ENCODE results near the gene CLDN9.

Gene CLDN9

DNA sequence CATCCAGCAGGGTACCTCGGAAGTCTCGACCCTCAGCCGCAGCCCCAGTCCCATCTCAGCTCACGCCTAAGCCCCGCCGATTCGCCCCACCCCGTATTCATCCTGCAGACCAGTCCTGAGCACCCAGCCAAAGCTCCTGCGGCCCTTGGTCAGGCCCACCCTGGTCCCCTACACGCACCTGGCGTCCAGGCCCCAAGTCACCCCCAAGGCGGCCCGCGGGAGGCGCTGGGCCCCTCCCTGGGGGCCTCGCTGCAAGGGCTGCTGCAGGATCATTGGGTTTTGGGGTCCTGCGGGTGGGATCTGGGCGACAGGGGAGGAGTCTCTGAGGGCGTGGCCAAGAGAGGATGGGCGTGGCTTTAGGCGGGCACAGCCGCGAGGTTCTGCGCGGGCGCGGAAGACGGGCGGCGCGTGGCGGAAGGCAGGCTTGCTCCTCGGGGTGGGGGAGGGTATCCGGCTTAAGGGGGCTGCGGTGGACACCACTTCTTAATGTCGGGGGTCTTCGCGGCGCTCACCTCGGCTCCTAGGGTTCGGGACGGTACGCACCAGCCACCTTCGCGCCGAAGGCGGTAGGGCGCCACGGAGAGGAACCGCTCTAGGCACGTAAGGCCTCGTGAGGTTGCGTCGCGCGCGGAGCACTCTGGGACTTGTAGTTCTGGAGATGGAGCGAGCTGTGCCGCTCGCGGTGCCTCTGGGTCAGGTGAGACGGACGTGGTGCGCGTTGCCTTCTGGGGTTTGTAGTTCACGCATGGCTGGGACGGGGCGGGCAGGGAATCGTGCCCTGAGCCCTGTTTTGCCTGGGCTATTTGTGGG lies 11.2 kb downstream of the CLDN9 start, which contains the start of the genes HCFC1R1 and THOC6:
Gene HCFC1R1 (minus strand): TSS at position 274 of the 810 bp plus-strand sequence. CDS start 1 bp downstream, at position 273.
Gene THOC6 (plus strand): TSS at position 367 of the 810 bp plus-strand sequence. CDS start 292 bp downstream, at position 659.
- TF ChIP-seq, protein P1, sequence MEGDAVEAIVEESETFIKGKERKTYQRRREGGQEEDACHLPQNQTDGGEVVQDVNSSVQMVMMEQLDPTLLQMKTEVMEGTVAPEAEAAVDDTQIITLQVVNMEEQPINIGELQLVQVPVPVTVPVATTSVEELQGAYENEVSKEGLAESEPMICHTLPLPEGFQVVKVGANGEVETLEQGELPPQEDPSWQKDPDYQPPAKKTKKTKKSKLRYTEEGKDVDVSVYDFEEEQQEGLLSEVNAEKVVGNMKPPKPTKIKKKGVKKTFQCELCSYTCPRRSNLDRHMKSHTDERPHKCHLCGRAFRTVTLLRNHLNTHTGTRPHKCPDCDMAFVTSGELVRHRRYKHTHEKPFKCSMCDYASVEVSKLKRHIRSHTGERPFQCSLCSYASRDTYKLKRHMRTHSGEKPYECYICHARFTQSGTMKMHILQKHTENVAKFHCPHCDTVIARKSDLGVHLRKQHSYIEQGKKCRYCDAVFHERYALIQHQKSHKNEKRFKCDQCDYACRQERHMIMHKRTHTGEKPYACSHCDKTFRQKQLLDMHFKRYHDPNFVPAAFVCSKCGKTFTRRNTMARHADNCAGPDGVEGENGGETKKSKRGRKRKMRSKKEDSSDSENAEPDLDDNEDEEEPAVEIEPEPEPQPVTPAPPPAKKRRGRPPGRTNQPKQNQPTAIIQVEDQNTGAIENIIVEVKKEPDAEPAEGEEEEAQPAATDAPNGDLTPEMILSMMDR (IDR thresholded peaks at IDR 0.05), result no peak
- no peak for TF ChIP-seq ZFX (IDR thresholded peaks at IDR 0.05; ENCODE audit: borderline replicate concordance)
- peak within 1 kb of the TSS; percentile 88 for H3K27ac ChIP-seq

DNA sequence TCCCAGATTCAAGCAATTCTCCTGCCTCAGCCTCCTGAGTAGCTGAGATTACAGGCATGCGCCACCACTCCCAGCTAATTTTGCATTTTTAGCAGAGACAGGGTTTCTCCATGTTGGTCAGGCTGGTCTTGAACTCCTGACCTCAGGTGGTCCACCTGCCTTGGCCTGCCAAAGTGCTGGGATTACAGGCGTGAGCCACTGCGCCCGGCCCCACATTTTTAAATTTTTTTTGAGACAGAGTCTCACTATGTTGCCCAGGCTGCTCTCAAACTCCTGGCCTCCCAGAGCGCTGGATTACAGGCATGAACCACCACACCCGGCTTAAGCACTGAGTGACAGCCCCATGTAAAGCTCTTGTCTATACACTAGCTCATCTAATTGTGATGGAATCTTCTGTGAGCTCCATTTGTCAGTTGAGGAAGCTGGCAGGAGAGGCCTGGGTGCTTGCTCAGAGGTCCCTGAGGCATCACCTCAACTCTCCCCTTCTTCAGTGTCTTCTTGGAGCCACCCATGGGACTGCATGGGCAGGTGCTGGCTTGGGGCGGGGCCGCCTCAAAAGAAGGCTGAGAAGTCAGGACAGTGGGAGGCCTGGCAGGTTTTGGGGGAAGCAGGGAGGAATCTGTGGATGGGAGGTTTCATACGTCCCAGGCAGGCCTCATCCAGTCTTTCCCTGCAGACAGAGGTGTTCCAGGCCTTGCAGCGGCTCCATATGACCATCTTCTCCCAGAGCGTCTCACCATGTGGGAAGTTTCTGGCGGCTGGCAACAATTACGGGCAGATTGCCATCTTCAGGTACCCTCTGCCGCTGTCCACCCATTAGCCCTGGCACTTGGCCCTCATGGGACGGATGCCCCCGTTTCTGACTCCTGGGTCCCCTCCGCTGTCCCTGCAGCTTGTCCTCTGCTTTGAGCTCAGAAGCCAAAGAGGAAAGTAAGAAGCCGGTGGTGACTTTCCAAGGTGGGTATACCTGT lies 12.6 kb downstream of the CLDN9 start:
- H3K27ac ChIP-seq, result peak overlapping the region; percentile 88
- TF ChIP-seq, protein P1 (IDR thresholded peaks at IDR 0.05), result no peak
- TF ChIP-seq ZFX (IDR thresholded peaks at IDR 0.05; ENCODE audit: borderline replicate concordance), result no peak

DNA sequence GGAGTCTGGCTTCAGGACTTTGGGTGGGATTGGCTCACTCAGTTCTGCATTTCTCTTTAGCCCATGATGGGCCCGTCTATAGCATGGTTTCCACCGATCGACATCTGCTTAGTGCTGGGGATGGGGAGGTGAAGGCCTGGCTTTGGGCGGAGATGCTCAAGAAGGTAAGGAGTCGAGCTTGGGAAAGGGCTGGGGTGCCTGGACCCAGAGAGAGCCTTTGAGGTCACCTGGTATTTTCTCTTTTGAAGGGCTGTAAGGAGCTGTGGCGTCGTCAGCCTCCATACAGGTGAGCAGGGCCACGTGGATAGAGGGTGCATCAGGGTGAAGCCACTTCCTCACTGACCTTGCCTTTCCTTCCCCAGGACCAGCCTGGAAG lies 13.3 kb downstream of the CLDN9 start:
- TF ChIP-seq, protein P1 (IDR thresholded peaks at IDR 0.05), result no peak
- TF ChIP-seq ZFX (IDR thresholded peaks at IDR 0.05; ENCODE audit: borderline replicate concordance), result no peak

DNA sequence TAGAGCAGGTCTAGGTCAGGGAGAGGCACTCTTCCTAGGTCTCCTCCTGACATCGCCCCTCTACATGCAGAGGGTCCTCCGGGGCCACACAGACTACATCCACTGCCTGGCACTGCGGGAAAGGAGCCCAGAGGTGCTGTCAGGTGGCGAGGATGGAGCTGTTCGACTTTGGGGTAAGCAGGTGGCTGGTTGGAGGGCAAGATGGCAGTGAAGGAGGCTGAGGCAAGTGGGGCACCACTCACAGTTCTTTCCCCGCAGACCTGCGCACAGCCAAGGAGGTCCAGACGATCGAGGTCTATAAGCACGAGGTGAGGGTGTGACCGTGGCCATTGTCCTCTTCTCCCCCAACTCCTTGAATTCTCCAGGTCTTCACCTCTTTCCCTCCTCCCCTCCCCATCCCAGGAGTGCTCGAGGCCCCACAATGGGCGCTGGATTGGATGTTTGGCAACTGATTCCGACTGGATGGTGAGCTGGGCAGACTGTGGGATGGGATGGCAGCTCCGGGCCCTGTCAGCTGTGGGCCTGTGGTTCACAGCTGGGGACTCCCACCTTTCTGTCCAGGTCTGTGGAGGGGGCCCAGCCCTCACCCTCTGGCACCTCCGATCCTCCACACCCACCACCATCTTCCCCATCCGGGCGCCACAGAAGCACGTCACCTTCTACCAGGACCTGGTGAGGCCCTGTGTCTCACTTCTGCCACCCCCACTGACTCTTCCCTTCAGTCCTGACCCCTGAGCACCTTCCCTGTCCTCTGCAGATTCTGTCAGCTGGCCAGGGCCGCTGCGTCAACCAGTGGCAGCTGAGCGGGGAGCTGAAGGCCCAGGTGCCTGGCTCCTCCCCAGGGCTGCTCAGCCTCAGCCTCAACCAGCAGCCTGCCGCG lies 14.1 kb downstream of the CLDN9 start:
- TF ChIP-seq, protein P1 (IDR thresholded peaks at IDR 0.05), result no peak
- TF ChIP-seq ZFX (IDR thresholded peaks at IDR 0.05; ENCODE audit: borderline replicate concordance), result no peak
- peak overlapping the region; percentile 70; the same call in 1 of the 2 replicates for H3K27ac ChIP-seq

More for the DNA sequence above, 13.3 kb downstream of the CLDN9 start:
- no peak overlapping the region for H3K27ac ChIP-seq

DNA sequence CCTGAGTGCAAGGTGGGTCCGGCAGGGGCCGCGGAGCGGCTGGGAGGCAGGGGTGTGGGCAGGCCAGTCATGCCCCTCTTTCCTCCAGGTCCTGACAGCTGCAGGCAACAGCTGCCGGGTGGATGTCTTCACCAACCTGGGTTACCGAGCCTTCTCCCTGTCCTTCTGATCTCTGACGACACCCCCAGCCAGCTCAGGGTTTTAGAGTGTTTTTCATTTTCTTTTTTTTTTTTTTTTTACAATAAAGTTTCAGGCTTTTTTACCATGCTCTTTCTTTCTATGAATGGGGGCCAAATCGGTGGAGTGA lies 14.7 kb downstream of the CLDN9 start:
- peak overlapping the region; percentile 70 for H3K27ac ChIP-seq

More for the DNA sequence above, 14.7 kb downstream of the CLDN9 start:
- TF ChIP-seq, protein P1 (IDR thresholded peaks at IDR 0.05), result no peak
- no peak for TF ChIP-seq ZFX (IDR thresholded peaks at IDR 0.05; ENCODE audit: borderline replicate concordance)
